Fibroblast of the conjunctiva (primary cell): Measurements from ENCODE around the gene GLCCI1.

Experiments
- DNase-seq: peaks from one replicate; pipeline ENCODE4 v3.0.0-alpha.2; 2010; ENCODE audit warnings: low read depth

The GLCCI1 gene

DNA sequence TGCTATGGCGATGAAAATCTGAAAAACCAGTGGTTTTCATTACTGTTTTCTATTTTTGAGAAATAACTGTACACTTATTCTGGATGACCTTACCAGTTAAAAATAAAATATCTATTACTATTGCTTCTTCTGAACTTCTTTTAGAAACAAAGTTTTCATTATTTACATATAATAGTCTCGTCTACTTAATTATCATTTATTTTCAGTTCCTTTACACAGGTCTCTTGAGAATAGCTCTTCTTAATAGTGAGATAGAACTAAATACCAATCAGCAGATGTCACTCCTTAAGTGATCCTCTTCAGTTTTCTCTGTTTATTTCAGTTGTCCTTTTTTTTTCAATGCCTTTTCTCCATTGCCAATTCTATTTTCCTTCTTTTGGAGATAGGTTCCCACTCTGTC lies 4.3 kb upstream of the GLCCI1 start:
- no peak for DNase-seq

DNA sequence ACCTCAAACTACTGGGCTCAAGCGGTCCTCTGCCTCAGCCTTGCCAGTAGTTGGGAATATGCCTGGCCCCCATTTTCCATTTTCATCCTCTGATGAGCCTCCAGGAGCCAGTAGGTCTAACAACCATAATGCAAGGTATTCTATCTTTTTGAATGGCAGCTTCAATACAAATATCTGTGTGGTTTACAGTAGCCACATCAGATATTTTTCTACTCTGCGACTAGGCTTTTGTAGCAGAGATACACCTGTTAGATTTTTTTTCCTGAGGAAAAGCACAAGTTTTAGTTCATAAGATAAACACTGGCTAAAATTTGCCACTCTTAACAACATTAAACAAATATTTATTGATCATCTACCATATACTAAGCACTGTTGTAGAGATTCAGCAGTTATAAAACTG lies 3.9 kb upstream of the GLCCI1 start:
- DNase-seq = no peak

DNA sequence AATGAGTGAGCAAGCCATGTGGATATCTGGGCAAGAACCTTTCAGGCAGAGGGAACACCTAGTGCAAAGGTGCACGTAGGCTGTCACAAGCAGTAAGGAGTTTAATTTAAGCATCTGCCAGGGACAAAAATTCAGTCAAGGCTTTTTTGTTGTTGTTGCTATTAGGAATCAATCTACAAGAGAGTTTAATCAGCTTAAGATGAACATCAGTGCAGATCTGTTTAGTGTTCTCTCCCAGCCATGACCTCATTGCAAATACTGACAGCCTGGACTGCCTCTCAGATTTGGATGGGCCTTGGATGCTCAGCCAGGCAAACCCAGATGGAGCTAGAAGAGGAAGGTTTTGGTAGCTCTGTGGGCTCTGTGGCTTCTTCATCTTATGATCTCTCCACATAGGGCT lies 3.3 kb upstream of the GLCCI1 start:
- no peak for DNase-seq

DNA sequence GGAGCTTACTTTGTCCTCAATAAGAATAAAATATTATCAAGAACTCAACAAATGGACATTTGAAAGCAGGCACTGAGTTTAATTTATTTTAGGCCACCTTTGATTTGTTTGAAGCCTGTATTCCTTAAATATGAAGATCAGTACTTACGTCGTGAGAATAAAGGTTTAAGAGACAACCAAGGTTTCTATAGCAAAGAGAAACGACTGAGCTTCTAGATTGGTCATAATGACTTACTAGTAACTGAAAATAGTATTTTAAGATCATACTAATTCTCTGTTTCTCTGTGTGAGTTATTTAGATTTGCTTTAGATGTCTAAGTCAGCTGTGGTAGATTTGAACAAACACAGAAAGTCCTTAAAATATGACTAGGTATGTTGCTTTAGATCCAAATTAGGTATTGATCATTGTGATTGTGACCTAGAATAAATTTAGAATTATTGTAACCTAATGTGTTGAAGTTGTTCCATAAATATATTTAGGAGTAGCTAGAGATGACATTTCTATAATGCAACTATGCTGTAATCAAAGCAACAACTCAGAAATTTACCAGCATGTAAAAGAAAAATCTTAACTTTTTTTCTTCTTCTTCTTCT lies 2.4 kb upstream of the GLCCI1 start:
- no peak for DNase-seq

DNA sequence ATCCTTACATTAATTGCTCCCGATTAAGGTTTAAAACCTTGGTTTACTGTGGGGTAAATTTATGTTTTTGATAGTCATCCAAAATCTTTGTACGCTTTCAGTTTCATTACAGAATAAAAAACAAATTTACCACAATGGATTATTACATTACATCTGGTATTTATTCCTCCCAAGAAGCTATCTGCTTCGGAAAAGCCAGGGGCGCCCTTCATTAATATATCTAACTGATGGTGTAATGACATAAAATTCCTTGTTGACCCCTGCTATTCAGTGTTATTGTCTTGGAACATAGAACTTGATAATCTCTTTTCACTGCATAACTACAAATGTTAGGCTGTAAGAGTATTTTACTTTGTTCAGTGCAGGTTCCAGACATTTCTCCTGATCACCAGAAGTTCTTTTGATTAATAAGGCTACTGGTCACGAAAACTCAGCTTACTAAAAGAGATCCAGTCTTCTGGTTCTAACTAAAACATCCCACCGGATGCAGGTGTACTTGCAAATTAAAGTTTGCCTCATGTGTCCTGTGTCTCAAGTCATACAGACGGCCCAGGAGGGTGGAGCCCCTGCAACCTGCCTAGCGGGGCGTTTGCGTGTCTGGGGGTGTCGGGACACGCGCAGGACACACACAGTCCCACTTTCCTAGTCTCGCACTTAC lies 581 bp upstream of the GLCCI1 start:
- DNase-seq = no peak

DNA sequence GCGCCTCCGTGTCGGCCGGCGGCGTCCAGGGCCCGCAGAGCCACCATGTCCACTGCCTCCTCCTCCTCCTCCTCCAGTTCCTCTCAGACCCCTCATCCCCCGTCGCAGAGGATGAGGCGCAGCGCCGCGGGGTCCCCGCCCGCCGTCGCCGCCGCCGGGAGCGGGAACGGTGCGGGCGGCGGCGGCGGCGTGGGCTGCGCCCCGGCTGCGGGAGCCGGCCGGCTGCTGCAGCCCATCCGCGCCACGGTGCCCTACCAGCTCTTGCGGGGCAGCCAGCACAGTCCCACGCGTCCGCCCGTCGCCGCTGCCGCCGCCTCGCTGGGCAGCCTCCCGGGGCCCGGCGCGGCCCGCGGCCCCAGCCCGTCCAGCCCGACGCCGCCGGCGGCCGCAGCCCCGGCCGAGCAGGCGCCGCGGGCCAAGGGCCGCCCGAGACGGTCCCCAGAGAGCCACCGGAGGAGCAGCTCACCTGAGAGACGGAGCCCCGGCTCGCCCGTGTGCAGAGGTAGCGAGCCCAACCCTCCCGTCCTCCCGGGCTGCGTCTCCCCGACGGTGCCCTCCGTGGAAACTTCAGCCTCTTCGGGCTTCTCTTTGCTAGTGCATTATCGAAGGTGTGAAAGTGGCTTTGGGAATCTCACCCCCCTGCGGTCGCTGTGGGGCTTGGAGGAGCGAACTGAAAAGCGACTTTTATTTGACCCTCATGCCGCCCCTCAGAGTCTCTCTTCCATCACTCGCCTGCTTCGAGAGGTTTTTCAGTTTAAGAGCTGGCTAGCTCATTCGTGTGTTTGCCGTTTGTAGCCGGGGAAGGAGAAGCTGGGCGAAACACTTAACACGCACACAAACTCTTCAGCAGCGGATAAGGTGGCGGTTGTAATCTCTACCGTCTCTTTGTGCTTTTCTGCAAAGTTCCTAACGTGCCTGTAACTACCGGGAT lies 975 bp downstream of the GLCCI1 start:
- no peak for DNase-seq

DNA sequence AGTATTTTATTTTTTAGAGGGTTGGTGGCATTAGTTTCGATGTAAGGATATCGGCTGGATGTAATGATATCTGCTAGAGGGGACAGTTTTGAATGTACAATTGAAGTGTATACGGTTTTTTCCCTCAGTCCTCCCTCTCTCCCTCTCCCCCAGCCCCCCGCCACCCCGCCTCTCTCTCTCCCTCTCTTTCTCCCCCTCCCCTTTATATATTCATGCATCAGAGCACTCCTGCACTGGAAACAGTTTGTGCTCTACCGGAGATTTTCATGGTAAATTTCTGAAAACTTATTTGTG lies 1.6 kb downstream of the GLCCI1 start:
- no peak for DNase-seq

DNA sequence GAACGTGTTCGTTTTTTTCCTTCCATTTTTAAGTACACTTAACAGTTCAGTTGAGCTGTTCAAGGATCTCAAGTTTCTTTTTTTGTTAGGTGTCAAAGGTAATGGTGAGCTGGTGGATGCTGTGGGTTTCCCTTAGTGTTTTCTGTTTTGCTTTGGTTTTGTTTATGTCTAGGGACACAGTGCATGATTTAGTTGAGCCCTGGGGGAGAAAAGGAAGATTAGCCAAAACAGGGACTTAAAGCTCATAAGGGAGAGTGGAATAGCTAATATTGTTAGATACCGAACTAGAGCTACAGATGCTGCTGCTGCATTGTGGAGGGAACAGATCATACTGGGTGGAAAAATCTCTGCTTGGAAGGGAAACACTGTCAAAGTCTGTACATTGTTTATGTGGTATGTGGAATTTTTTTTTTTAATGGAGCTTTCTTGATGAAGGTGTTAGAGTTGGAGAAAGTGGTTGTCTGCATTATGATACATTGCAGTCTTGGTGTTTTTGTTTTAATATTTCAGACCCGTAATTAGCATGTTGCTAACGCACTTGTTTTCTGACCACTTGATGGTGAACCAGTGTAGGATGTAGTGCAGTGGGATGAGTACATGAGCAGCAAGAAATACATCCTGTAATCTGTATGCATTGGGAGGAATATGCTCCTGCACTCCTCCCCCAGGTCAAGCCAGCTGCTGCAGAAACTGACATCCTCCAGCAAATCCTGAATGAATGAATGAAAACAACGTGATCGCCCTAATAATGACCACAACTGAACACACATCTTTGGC lies 2.1 kb downstream of the GLCCI1 start:
- DNase-seq = no peak

DNA sequence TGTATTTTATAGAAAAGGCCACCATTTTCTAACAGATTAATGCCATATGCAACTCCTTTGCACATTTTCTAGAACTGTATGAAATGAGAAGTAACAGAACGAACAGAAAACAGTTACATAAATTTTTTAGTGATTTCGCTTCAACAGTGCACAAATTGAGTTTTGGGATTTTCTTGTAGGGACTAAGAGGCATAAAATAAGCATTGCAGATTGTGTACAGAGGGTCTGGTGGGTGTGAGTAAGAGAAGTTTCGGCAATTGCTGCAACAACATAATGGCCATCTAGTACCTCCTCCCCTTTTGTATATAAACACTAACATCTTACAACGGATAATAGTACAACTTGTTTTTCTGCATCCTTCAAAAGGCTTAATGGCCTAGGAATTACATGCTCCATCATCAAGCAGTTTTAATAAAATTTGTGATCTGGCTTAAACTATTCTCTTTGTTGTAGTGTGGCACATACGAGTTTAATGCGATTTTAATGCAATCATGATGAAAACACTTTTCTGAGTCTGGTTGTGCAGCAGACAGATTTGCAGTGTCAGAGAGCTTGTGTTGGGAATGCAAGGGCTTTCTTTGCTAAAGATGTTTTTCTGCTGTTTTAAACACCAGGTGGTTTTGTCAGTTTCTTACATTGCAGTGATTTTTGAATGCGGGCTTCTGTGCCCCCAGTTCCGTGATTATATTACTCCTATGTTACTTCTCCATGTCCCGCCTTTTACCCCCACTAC lies 2.9 kb downstream of the GLCCI1 start:
- DNase-seq = no peak

DNA sequence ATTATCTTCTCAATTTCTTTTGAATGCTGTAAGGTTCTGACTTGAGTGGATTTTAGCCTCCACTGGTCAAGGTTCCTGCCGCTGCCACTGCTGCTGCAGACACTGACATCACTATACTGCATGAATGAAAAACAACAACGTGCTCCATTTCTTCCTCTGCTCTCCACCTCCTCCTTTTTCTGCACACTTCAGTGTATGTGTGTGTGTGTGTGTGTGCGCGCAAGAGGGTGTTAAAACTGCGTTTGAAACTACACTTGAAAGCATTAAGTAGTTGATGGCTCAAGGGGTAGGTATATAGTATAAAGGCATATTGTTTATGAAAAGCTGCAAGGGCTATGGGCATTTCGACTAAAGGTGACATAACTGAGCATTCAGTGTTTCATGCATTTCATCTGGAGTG lies 3.5 kb downstream of the GLCCI1 start:
- DNase-seq = no peak

DNA sequence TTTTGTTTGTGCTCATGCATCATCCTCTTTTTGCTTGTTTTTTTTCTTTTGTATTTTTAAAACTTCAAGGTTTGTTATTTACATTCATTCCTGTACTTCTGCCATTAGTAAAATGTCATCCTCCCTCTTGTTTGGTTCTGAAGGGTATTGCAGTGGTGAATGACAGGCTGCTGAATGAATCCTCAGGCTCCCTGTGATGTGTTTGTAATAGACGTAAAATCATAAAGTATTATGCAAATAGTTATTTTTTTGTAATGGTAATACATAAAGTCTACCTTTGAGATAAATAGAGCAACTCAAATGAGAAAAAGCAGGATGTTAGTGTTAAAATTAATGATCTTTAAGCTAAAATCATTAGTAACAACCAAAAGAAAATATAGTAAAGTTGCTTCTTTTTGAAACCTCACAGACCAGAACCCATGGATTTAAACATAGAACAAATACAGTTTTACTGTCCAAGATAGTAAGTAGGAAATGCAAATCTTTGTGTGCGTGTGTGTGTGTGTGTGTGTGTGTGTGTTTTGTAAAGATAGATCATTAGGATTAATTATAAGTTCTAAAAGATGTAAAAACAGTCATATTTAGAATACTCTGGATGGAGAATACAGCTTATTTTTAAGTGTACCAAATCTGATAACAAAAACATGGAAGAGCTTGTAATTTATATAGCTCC lies 4.5 kb downstream of the GLCCI1 start:
- no peak for DNase-seq

DNA sequence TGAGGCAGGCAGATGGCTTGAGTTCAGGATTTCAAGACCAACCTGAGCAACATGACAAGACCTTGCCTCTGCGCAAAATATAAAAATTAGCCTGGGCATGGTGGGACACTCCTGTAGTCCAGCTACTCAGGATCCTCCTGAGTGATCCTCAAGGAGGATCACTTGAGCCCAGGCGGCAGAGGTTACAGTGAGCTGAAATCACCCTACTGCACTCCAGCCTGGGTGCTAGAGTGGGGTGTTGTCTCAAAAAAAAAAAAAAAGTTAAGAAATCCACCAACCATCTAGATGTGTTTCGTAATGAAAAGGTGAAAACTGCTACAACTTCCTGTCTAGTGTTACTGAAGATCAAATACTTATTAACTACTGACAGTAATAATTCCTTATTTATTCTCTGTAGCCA lies 8.1 kb downstream of the GLCCI1 start:
- DNase-seq = no peak

DNA sequence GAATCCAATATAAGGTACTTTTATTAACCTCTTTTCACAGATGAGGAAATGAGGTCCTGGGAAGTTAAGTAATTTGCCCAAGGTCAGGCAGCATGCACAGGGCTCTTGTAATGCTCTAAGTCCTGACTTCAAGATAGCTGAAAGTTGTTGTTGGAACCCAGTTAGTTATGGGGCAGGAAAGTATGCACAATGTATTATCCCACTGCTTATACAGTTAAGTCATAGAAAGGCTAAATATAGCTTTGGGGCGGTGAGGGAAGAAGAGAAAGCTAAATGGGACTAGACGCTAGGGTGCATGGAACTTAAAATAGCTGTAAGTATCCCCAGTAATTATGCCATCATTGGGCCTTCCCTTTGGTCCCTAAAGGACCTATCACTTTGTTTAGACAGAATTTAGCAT lies 9.2 kb downstream of the GLCCI1 start:
- DNase-seq = no peak

DNA sequence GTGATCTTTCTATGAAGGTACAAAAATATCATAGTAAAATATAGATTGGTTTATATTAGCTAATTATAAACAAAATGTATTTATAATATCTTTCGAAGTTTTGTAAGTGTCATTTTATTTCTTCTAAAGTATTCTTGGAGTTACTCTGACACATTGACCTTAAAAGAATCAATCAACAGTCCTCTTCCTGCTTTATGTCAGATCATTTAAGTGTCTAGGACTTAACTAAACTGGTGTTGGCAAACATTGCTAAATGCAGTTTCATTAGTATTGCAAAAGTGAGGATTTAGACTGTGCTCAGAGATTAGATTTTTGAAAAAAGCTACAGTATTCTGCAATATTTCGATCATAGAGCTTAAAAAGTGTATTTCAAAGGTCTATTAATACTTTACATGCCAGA lies 10.3 kb downstream of the GLCCI1 start:
- DNase-seq = no peak

DNA sequence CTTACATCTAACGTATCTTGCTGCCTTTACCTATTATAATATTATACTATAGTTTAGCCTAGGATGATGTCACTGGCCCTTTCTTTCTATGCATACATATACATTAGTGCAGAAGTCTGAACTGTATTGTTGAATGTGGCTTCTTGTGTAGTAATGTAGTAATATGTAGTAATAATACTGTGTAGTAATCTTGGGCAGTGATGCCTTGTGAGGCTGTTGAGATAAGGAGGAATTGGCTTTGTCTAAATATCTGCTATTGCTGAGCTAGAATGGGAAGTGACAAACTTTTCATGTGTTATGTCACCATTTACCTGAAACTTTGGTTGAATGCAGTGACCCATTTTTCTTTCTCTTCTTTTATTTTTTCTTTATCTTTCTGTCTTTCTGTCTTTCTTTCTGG lies 11.0 kb downstream of the GLCCI1 start:
- no peak for DNase-seq

DNA sequence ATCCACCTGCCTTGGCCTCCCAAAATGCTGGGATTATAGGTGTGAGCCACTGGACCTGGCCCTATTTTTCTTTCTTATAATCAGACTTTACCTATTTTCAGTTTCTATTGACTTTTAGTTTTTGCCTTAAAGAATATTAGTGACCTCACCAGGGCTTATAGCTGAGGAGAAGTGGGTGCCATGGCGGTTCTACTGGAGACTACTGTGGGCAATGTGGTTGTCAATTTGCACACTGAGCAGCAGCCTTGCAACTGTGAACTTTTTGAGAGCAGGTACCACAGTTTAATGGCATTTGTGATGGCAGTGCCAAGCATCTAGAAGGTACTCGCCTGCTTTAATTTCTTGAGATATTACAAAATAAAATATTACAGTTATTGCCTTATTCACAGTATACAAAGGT lies 11.5 kb downstream of the GLCCI1 start:
- DNase-seq = no peak

DNA sequence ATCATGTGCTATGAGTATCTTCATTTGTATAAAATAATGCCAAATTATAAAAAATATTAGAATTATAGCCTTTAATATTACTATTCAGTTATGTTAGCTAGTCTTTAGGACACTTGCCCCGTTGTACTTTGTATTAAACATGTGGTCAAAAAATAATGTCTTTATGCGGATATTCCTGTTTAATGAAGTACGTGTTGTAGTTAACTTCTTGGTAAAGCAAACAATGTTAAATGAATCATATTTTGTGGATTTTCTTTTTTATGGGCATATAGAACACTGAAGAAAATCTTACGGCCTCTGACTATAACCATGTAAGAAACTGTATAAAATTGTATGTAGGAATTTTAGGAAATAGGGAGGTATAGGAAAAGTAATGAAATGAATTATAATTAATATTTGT lies 14.3 kb downstream of the GLCCI1 start:
- DNase-seq = no peak

DNA sequence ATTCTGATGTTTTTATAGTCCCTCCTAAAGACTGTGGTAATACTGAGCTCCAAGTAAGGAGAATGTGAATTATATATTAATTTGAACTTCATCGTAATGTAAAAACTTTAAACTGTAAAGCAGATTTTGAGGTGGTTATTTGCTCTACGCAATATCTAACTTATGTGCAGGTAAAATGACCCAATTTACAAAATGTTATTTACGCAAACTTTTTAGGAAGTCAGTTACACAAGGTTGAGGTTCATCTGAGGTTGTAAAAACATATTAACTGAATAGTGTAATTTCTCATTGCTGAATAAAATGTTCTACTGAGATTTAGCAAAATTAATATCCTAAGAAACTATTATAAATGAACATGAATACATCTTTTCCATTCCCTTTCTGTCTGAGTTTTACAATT lies 15.8 kb downstream of the GLCCI1 start:
- no peak for DNase-seq

DNA sequence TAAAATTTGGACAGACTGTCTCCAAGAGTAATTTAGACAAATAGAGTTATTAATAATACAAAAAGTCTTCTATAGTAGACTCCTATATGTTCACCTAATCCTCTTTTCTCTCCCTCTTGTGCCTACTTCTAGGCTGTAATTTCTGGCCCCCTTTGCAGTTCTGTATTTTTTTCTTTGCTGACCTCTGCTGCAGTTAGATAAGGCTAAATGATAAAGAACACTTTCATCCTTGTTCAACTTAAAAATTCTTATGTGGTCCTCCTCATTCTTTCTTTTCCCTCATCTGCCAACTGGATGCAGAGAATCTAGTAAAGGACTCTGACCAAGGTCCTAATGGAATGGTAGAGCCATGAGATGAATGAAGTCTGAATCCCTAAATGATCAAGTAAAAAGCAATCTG lies 20.1 kb downstream of the GLCCI1 start:
- DNase-seq = no peak

DNA sequence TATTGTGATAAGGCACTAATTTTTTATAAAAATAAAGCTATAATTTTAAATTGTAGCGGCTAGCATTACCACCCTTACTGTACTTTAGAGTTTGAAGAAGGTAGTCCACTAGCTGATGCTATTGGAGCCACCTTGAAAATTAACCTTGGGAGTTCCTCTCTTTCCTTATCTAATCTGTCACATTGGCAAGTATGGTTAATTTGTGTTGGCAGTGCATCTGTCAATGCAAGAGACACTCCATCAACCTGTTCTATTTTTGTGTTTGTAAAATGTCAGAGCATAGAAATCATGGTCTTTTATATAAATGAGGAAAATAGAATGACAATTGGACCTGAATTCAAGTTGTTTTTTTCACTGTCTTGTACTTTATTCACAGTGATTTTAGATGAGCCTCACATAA lies 20.5 kb downstream of the GLCCI1 start:
- no peak for DNase-seq

DNA sequence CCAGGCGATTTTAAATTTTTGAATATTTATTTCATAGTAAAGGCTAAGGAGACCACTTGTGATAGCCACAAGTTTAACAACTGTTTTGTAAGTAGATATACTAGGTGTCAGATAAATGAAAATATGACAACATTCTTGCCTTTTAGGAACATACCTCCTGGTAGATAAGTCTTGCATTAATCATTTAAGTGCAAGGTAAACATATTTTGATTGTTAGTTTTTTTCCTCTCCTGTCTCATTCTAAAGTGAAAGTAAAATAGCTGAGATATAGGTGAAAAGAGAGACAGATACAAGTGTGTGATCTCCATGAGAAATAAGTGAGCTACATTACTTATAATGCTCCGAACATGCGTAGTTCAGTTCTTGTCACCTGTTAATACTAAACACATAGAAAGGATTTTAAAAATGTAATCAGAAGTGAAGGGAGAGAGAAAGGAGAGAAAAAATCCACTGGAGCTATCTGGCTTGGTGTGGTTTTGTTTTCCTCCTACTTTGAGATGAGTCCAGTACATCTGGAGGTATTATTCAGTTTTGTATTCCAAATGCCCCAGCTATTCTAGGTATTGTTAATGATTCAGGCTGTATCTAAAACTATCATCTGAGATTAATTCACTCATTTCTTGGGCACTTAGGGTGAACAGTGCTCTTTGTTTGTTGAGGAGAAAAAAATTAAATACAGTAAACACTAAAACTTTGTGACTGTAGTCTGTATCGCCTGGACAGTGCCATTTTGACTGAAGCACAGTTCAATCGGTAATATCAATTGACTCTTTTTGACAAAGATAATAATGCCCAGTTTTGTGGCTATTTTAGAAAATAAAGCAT lies 21.2 kb downstream of the GLCCI1 start:
- DNase-seq = no peak
